K562 (cell line): Measurements from ENCODE around the gene RGS9BP. TPM values are rescaled to one million over a fixed set of nuclear protein-coding genes. Genes with fewer than 3 reads are reported as not detected.

Source experiments
- CAMTA2 ChIP-seq: fragments of 250-450 bp; sonication (Bioruptor Pico); conservative IDR thresholded peaks from 2 replicates; pipeline ENCODE4 v1.5.1; 2022
- CBX3 ChIP-seq, 2 experiments: IDR thresholded peaks; 1 replicate in 1 of 2; 2 replicates in 1 of 2; pipeline ENCODE4 v1.6.1; 2012; ENCODE audit warnings: inconsistent platforms in 2 of 2, low read length in 2 of 2, borderline replicate concordance in 1 of 2, control low read depth in 1 of 2
- CEBPG ChIP-seq, 3 experiments: fragments of 200-800 bp in 1 of 3; sonication (Bioruptor generic) in 1 of 3; sonication (generic) in 1 of 3; formaldehyde crosslinking in 1 of 3; IDR thresholded peaks in 2 of 3; conservative IDR thresholded peaks in 1 of 3; 2 replicates each; pipeline versions ENCODE4 v1.6.1 to v1.8.0; 2016 to 2022; ENCODE audit warnings: missing compliant biosample characterization in 2 of 3, missing genetic modification characterization in 2 of 3, mild to moderate bottlenecking in 1 of 3, missing genetic modification reagents in 1 of 3
- CHD2 ChIP-seq: IDR thresholded peaks from 2 replicates; pipeline ENCODE4 v1.6.1; 2011; ENCODE audit warnings: low read depth, low read length
- CREB3L1 ChIP-seq: fragments of 450-650 bp; IDR thresholded peaks from 2 replicates; pipeline ENCODE4 v1.6.1; 2014; ENCODE audit warnings: low read depth, mild to moderate bottlenecking, moderate library complexity, borderline replicate concordance
- ETV6 ChIP-seq, 3 experiments: fragments of 150-350 bp in 1 of 3; sonication (generic) in 1 of 3; formaldehyde crosslinking in 1 of 3; IDR thresholded peaks; 2 replicates each; pipeline versions ENCODE4 v1.6.1 to v1.8.0; 2014 to 2022; ENCODE audit warnings: borderline replicate concordance in 2 of 3, low read depth in 2 of 3, antibody characterized with exemption in 1 of 3, low read length in 1 of 3, mild to moderate bottlenecking in 1 of 3, missing genetic modification reagents in 1 of 3
- GABPB2 ChIP-seq: fragments of 250-450 bp; sonication (Bioruptor Pico); conservative IDR thresholded peaks from 2 replicates; pipeline ENCODE4 v1.5.1; 2021; ENCODE audit warnings: mild to moderate bottlenecking
- JUNB ChIP-seq: fragments of 450-650 bp; formaldehyde crosslinking; conservative IDR thresholded peaks from 2 replicates; pipeline ENCODE4 v1.4.0; 2020; ENCODE audit warnings: mild to moderate bottlenecking
- KAT2B ChIP-seq: IDR thresholded peaks from one replicate; pipeline ENCODE4 v1.6.1; 2012; ENCODE audit warnings: low read depth, mild to moderate bottlenecking, control low read depth, inconsistent platforms, low read length, moderate library complexity
- L3MBTL2 ChIP-seq: fragments of 450-650 bp; IDR thresholded peaks from 2 replicates; pipeline ENCODE4 v1.6.1; 2016; ENCODE audit warnings: mild to moderate bottlenecking, moderate library complexity
- LCOR ChIP-seq: sonication (generic); formaldehyde crosslinking; IDR thresholded peaks from 2 replicates; pipeline ENCODE4 v1.8.0; 2022; ENCODE audit warnings: mild to moderate bottlenecking, missing genetic modification reagents
- MYC ChIP-seq, 2 experiments: fragments of 250-450 bp in 1 of 2; sonication (Bioruptor Pico) in 1 of 2; IDR thresholded peaks; 2 replicates each; pipeline versions ENCODE4 v1.5.1 to v1.6.1; 2012 to 2021; ENCODE audit warnings: low read depth in 2 of 2, borderline replicate concordance in 1 of 2, improper control_type of control experiment in 1 of 2, low read length in 1 of 2, mild to moderate bottlenecking in 1 of 2, moderate library complexity in 1 of 2
- PATZ1 ChIP-seq: fragments of 250-450 bp; sonication (Bioruptor Pico); IDR thresholded peaks from 2 replicates; pipeline ENCODE4 v1.5.0; 2020; ENCODE audit warnings: mild to moderate bottlenecking, borderline replicate concordance
- STAT5A ChIP-seq: IDR thresholded peaks from 2 replicates; pipeline ENCODE4 v1.6.1; 2012; ENCODE audit warnings: low read length, inconsistent platforms, borderline replicate concordance
- TEAD2 ChIP-seq: fragments of 450-650 bp; IDR thresholded peaks from 2 replicates; pipeline ENCODE4 v1.6.1; 2016; ENCODE audit warnings: missing genetic modification characterization, control low read depth, missing compliant biosample characterization
- VEZF1 ChIP-seq: fragments of 200-800 bp; sonication (Bioruptor generic); IDR thresholded peaks from 2 replicates; pipeline ENCODE4 v1.6.1; 2017; ENCODE audit warnings: missing genetic modification characterization, missing compliant biosample characterization
- ZKSCAN8 ChIP-seq: fragments of 200-800 bp; sonication (Bioruptor generic); IDR thresholded peaks from 2 replicates; pipeline ENCODE4 v1.6.1; 2016; ENCODE audit warnings: missing genetic modification characterization, missing compliant biosample characterization
- ZNF239 ChIP-seq: fragments of 250-450 bp; sonication (Bioruptor Pico); IDR thresholded peaks from 2 replicates; pipeline ENCODE4 v1.4.0; 2020; ENCODE audit warnings: mild to moderate bottlenecking
- ZNF277 ChIP-seq: fragments of 250-450 bp; sonication (Bioruptor Pico); IDR thresholded peaks from 2 replicates; pipeline ENCODE4 v1.8.0; 2022; ENCODE audit warnings: inconsistent platforms, mild to moderate bottlenecking, moderate library complexity, borderline replicate concordance
- ZNF57 ChIP-seq: fragments of 450-650 bp; formaldehyde crosslinking; IDR thresholded peaks from 2 replicates; pipeline ENCODE4 v1.4.0; 2020; ENCODE audit warnings: mild to moderate bottlenecking, moderate library complexity
- ZNF79 ChIP-seq: fragments of 250-450 bp; sonication (Bioruptor Pico); IDR thresholded peaks from 2 replicates; pipeline ENCODE4 v1.4.0; 2020; ENCODE audit warnings: low read depth, mild to moderate bottlenecking, moderate library complexity
- polyA plus RNA-seq, 8 experiments: library from polyadenylated mRNA; depleted of rRNA in 4 of 8; stranded (reverse) in 5 of 8; unstranded in 3 of 8; fragments of >200 nt; fragmentation: Nextera tagmentation in 2 of 8; fragmentation: Illumina TruSeq in 1 of 8; extraction: Ambion mirVana in 2 of 8; extraction: Trizol in 1 of 8; gene quantifications; 2 replicates each; pipeline versions ENCODE4 v1.2.1 to v1.2.3, GENCODE V29; 2011 to 2014; ENCODE audit warnings: inconsistent platforms in 1 of 8, missing spikeins in 1 of 8
- total RNA-seq, 7 experiments: library from RNA; depleted of rRNA in 6 of 7; stranded (reverse); fragments of >200 nt in 6 of 7; fragmentation: Illumina TruSeq in 2 of 7; extraction: Trizol in 2 of 7; gene quantifications; 2 replicates each; pipeline versions ENCODE4 v1.2.1 to v1.2.3, GENCODE V29; 2011 to 2021; ENCODE audit warnings: low replicate concordance in 1 of 7

Gene RGS9BP
- total and polyA plus RNA-seq, 9 of the 15 experiments (the other 6 are each of a cell fraction or from before 2014, with no cell fraction given): 0.03 to 1.3 (median 0.49) TPM

GRCh38 chr19:32688311-32688710, 12.7 kb downstream of the RGS9BP start (continued):
- TF ChIP-seq CAMTA2 (no peak), TEAD2 (no peak), ZNF239 (CRISPR knock-in tag) (no peak), CBX3 (IDR thresholded peaks at IDR 0.05; ENCODE audit: borderline replicate concordance in 1 of 2, low read length in 2 of 2) (no peak), GABPB2 (CRISPR knock-in tag) (no peak), CREB3L1 (no peak), LCOR (CRISPR knock-in tag) (no peak), STAT5A (no peak), ZKSCAN8 (CRISPR knock-in tag) (no peak), MYC (IDR thresholded peaks at IDR 0.05; ENCODE audit: low read depth, low read length) (0 out of 2 replicates have a peak, but pooled peaks have one; percentile 26), MYC (CRISPR knock-in tag; IDR thresholded peaks at IDR 0.05; ENCODE audit: borderline replicate concordance, low read depth) (no peak), KAT2B (no peak), JUNB (no peak), ZNF79 (CRISPR knock-in tag) (no peak), CHD2 (no peak), L3MBTL2 (peak; percentile 55; the same call in 1 of the 2 replicates), CEBPG (CRISPR knock-in tag; IDR thresholded peaks at IDR 0.05) (no peak), CEBPG (tag; conservative IDR thresholded peaks at IDR 0.05 in 1 of 2, IDR thresholded peaks at IDR 0.05 in 1 of 2) (no peak), VEZF1 (CRISPR knock-in tag) (no peak), ZNF277 (no peak), ZNF57 (CRISPR knock-in tag) (no peak), ETV6 (IDR thresholded peaks at IDR 0.05; ENCODE audit: borderline replicate concordance in 1 of 2, low read depth in 2 of 2, low read length in 1 of 2) (no peak), ETV6 (CRISPR knock-in tag; IDR thresholded peaks at IDR 0.05; ENCODE audit: borderline replicate concordance) (no peak), PATZ1 (CRISPR knock-in tag) (no peak)
